Stimulated activated CD4-positive, alpha-beta T cell treated with anti-CD3 and anti-CD28 coated beads, Interleukin-12 subunit alpha, Interleukin-12 subunit beta, amount 100 ng/mL, for 48 hours (primary cell): ENCODE results near the gene MAP3K7CL.

Experiments
- DNase-seq, 3 donors: peaks; one replicate each; pipeline ENCODE4 v3.0.0-alpha.2; 2020; ENCODE audit warnings: low read depth in 2 of 3, low spot score in 1 of 3

MAP3K7CL gene

DNA sequence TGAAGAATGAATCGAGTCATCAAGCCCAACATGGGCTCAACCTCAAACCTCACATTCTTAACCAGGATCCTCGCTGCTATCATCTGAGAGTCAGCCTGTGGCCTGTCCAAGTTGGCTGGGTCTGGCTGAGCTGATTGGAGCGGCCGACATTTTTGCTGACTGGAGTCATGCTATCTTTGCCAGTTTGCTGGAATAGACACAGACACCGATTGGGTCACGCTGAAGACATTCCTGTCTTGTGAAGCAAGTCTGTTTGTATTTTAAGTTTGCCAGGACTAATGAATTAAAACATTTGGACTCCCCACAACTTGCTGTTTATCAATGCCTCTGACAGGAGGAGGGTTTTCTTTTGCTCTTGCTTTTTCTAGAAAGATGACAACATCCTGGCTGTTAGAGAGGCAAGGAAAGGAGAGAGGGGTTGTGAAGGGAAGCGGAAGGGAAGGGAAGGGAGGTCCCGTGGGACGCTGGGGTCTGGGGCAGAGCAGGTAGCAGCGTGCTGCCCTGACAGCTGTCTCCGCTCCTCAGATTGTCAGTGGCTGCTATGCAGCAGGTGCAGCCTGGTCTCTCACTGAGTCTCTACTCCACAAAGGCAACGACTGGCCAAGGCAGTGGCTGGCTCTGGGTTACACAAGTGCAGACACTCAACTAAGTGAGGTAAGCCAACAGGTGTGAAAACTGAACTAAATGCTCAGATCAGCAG, at the start of gene MAP3K7CL:
Gene MAP3K7CL, plus strand, starts transcription at position 375 of the 700 bp plus-strand sequence. CDS start 2,701 bp downstream, outside the sequence.
- DNase-seq, result no peak

- DNase-seq, result no peak
These were observed 48.2 kb upstream of the MAP3K7CL start for GRCh38 chr21:29082046-29082815.

GRCh38 chr21:29083306-29083705, 47.1 kb upstream of the MAP3K7CL start:
- DNase-seq, result no peak

- no peak for DNase-seq
These were observed 46.1 kb upstream of the MAP3K7CL start for GRCh38 chr21:29084372-29084771.

GRCh38 chr21:29085106-29085752, 45.2 kb upstream of the MAP3K7CL start:
- no peak for DNase-seq

- DNase-seq, result no peak
These were observed 39.4 kb upstream of the MAP3K7CL start for GRCh38 chr21:29091033-29091432.

- DNase-seq, result no peak
These were observed 38.1 kb upstream of the MAP3K7CL start for GRCh38 chr21:29092102-29092959.

GRCh38 chr21:29096218-29097015, 34.0 kb upstream of the MAP3K7CL start:
- no peak for DNase-seq

DNA sequence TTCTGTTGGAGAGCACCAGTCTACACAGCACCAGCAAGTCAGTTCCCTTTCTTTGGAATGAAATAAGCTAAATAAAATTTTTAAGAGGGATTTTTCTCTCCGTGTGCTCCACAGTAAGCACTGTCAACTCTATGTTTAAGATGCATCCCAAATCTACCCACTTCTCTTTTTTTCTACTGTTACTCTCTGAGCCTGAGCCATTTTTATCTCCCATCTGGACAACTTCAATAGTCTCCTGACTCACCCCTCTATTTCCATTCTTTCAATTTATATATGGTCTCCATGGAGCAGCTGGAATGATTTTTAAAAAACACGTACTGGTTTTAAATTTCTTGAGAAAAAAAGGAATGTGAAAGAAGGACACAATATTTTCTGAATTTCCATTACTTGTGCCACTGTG, 32.3 kb upstream of the MAP3K7CL start:
- DNase-seq, result no peak

GRCh38 chr21:29102791-29103257, 27.6 kb upstream of the MAP3K7CL start:
- no peak for DNase-seq

GRCh38 chr21:29104239-29104708, 26.2 kb upstream of the MAP3K7CL start:
- no peak for DNase-seq

DNA sequence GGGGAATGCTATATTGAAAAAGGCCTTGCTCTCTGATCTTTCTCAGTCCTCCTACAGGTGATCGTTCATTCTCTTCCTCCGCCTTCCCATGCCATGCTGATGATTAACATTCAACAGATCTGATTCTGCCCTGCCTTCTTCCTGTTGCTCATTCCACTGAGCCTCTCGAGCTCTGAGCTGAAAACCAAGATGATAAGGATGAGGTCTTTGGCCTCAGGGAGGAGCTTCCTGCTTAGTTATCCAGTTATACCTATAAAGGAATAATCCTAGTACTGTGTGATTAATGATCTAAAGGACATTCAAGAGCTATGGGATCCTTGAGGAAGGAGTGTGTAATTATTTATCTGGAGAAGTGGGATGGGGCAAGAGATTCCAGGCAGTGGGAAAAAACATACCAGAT, 25.2 kb upstream of the MAP3K7CL start:
- no peak for DNase-seq

DNA sequence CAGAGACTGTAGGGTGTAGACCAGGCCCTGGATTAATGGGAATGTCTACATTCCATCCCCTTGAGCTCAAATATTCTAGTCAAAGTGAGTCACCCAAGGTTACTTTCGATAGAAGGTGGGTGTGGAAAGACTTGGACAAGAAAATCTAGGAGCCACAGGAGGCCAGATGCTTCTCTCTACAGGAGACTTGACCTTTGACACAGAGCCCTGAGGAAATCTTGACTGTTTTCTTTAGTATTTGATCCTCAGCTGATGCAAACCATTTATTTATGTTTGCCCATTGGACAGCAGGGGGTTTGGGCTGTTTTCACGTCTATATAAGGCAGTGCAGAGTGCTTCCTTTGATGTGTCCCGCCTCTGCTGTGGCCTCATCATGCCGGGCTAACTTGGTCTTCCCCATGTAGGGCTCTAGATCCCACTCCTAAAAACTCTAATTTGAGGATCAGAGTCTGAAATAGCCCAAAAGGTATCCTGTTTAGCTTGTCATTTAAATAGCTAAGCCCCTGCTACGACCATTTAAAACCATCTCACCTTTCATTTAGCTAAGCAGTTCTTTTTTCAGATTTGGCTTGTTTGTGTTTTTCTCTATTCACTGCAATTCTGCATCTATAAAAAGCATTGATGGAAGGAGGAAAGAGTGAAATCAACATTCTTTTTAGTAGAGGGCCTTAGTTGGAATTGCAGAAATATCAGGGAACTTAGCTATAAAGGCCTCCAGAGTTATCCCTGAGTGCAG, 15.5 kb upstream of the MAP3K7CL start:
- DNase-seq, result no peak

- DNase-seq, result no peak
These were observed 14.5 kb upstream of the MAP3K7CL start for GRCh38 chr21:29115899-29116298.

DNA sequence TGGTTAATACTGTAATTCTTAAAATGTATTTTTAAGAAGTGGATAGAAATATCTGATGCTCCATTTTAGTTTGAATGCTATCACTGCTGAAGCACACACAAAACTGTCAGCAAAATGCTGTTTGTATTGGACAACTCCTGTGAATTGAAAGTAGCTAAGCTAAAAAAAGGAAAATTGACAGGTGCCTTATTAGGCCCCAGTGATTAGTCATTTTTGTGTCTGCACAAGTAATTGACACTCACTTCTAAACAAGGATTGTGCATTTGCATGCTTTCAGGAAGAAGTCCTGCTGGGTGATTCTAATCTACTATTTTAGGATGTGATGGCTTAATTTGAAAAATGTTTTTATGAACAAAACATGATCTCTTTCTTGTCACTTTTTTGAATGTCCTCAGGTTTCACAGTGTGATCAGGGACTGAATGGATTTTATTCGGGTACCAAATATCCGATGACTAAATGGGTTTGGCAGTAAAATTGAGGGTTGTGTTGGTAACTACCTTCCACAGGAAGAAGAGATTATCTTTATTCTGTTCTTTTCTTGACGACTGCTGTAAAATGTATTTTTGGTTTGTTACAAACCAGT, 13.0 kb upstream of the MAP3K7CL start:
- no peak for DNase-seq

GRCh38 chr21:29121759-29122158, 8.7 kb upstream of the MAP3K7CL start:
- DNase-seq, result no peak

GRCh38 chr21:29124645-29125044, 5.8 kb upstream of the MAP3K7CL start:
- no peak for DNase-seq

DNA sequence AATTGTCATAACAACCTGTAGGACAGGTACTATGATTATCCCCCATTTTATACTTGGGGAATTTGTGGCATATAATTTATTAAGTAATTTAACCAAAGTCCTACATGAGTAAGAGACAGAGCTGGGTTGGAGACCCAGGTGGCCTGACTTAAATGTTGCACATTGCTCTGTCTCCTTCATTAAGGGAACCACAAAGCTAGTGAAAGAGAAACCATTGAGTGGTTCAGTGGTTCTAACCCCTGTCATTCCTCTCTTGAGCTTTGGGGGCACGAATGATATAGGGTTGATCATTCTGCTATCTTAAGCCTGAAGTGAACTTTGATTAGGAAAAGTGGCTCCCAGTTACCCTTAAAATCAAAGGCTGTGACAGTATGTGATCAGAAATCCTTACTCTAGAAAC, 5.3 kb upstream of the MAP3K7CL start:
- no peak for DNase-seq

DNA sequence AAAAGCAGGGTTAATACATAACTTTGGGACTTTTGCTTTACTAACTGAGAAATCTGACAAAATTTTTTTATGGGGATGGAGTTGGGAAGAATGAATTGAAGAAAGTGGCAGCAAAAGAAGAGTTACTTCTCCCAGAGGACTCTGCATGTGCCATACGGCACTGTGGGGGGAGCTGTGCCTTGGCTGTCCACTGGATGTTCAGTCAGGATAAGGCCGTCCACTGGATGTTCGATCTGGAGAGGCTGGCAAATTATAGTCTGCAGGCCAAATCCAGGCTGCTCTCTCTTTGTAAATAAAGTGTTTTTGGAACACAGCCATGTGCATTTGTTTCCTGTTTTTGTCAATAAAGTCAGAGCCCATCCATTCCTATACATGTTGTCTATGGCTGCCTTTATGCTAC, 4.5 kb upstream of the MAP3K7CL start:
- no peak for DNase-seq
